Gastrocnemius medialis (tissue), 4 donors: ENCODE data around the gene TP63.

Source experiments
- CTCF ChIP-seq, 5 experiments: fragments of 450-650 bp in 3 of 5; fragments of 200-600 bp in 2 of 5; sonication (generic) in 2 of 5; IDR thresholded peaks in 4 of 5; conservative IDR thresholded peaks in 1 of 5; 1 replicate in 4 of 5; 2 replicates in 1 of 5; pipeline ENCODE4 v1.5.1; 2016 to 2019; ENCODE audit warnings: antibody characterized with exemption in 5 of 5, mild to moderate bottlenecking in 3 of 5, moderate library complexity in 3 of 5
- POLR2A ChIP-seq, 2 donors: fragments of 450-650 bp; IDR thresholded peaks; one replicate each; pipeline ENCODE4 v1.6.1; 2017; ENCODE audit warnings: antibody characterized with exemption in 2 of 2, mild to moderate bottlenecking in 2 of 2, moderate library complexity in 2 of 2

GRCh38 chr3:189771842-189772450, 140.8 kb downstream of the TP63 start:
- TF ChIP-seq CTCF (IDR thresholded peaks at IDR 0.05 in 4 of 5, conservative IDR thresholded peaks at IDR 0.05 in 1 of 5) (no peak), POLR2A (IDR thresholded peaks at IDR 0.05) (no peak)
